Measurements from ENCODE around the gene BZW2.

DNA sequence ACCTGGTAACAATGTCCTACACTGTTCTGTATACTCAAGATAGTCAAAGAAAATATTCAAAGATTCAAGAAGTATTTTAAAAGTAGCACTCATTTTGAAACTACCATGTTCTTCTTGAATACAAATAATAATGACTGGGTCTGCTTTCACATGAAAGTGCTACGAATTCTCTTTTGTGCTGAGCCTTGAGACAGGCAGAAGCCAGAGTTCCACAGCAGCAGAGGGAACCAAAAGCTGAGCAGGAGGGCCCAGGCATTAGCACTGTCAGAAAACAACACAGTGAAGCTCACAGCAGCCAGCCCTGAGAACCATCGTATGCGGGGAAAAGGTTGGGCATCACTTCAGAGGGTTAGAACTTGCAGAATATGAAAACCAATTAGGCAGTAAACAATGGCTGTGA is 39.3 kb upstream of the BZW2 start:
- no peak for TF ChIP-seq EZH2 (IDR thresholded peaks at IDR 0.05; ENCODE audit: insufficient read depth, poor library complexity, severe bottlenecking)
- no peak for TF ChIP-seq EZH2phosphoT487 (IDR thresholded peaks at IDR 0.05; ENCODE audit: insufficient read depth, low read depth)
